Adipocyte (in vitro differentiated cells): Measurements from ENCODE around the gene CD300H.

Experiments
- DNase-seq: peaks from one replicate; pipeline ENCODE4 v3.0.0-alpha.2; 2015; ENCODE audit warnings: low read depth
- H3K27me3 ChIP-seq: replicated peaks from 2 replicates; pipeline ENCODE4 v1.7.0; 2013; ENCODE audit warnings: mild to moderate bottlenecking, low read length, moderate library complexity; ENCODE audit not compliant: control insufficient read depth, insufficient read depth
- H3K36me3 ChIP-seq: 2 replicates; pipeline ENCODE4 v1.7.0; 2013; ENCODE audit warnings: low read length, mild to moderate bottlenecking, moderate library complexity; ENCODE audit not compliant: control insufficient read depth, insufficient read depth, severe bottlenecking
- H3K4me1 ChIP-seq: 2 replicates; pipeline ENCODE4 v1.7.0; 2013; ENCODE audit warnings: mild to moderate bottlenecking, low read length, moderate library complexity; ENCODE audit not compliant: control insufficient read depth, insufficient read depth
- H3K4me3 ChIP-seq: 2 replicates; pipeline ENCODE4 v1.7.0; 2013; ENCODE audit warnings: mild to moderate bottlenecking, low read length, moderate library complexity
- H3K9ac ChIP-seq: 2 replicates; pipeline ENCODE4 v1.7.0; 2013; ENCODE audit warnings: mild to moderate bottlenecking, low read length, moderate library complexity
- H3K9me3 ChIP-seq: 2 replicates; pipeline ENCODE4 v1.7.0; 2013; ENCODE audit warnings: mild to moderate bottlenecking, low read length, moderate library complexity; ENCODE audit not compliant: control insufficient read depth

The CD300H gene

DNA sequence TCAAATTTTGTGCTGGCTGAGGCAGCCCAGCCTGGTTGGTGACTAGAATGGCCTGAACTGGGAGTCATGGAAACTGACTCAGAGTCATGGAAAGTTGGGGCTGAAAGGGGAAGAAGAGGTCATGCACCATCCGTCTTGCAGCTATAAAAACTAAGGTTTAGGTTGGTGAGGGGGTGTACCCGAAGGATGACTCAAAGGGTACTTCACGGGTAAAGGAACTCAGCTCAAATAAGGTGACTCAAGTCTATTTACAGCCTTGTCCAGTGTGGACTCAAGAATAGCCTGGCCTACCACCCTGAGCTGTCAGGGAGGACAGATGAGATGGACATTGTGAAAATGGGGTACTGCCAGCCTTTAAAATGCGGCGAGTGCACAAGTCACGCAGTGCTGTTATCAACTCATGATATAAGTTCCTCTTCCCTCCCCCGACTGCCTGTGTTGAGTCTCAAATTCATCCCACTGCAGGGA is 54.7 kb downstream of the CD300H start:
- Histone ChIP-seq H3K4me3 (no peak overlapping the region), H3K9me3 (no peaks in the 10 kb centered on the region), H3K9ac (no peak overlapping the region), H3K36me3 (no peaks in the 10 kb centered on the region), H3K4me1 (peaks cover 7% of the 10 kb centered on the region), H3K27me3 (peaks cover 3% of the 10 kb centered on the region)
- no peak for DNase-seq

DNA sequence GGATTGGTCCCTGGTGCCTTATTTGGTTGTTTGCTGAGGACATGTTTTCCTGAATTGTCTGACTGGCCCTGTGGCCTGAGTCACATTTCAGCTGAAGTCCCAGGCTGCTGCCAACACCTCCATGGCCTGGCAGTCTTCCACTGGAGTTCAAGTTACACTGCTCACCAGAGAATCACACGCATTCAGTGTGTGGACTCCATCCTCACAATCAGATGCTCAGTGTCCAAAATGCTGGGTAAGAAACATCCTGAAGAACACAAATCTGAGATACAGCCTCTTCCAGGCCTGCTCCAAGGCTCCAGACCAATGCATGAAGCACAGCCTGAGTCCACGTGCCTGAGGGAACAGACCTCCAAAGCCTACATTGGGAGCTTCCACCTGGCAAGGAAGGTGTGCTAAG is 55.3 kb downstream of the CD300H start:
- H3K4me1 ChIP-seq, result peaks cover 7% of the 10 kb centered on the region
- no peak overlapping the region for H3K4me3 ChIP-seq
- no peaks in the 10 kb centered on the region for H3K9me3 ChIP-seq
- H3K9ac ChIP-seq, result no peak overlapping the region
- H3K27me3 ChIP-seq, result peaks cover 3% of the 10 kb centered on the region
- H3K36me3 ChIP-seq, result no peaks in the 10 kb centered on the region
- no peak for DNase-seq
